Activated CD8-positive, alpha-beta T cell treated with anti-CD3 and anti-CD28 coated beads for 36 hours (primary cell): Measurements from ENCODE around the gene NID1. TPM values are rescaled to one million over a fixed set of nuclear protein-coding genes. Genes with fewer than 3 reads are reported as not detected.

ENCODE experiments used
- ATAC-seq: fragments of 200-7000 bp; cut with Tn5 transposase; one replicate; pipeline ENCODE4 v1.10.0; 2021; ENCODE audit warnings: mild to moderate bottlenecking, moderate library complexity
- CTCF ChIA-PET: fragments of 350-600 bp; sonication (Branson Sonifier 250); formaldehyde crosslinking; loops from one replicate; lab custom pipeline; 2021; ENCODE audit warnings: antibody characterized with exemption; lab: Charles Lee
- POLR2A ChIA-PET: fragments of 350-600 bp; sonication (Branson Sonifier 250); formaldehyde crosslinking; loops from one replicate; lab custom pipeline; 2021; ENCODE audit warnings: antibody characterized with exemption; lab: Charles Lee
- DNase-seq: peaks from one replicate; pipeline ENCODE4 v3.0.0-alpha.2; 2020
- H3K27ac Mint-ChIP-seq: one replicate; pipeline ENCODE4 v1.8.0; 2021; ENCODE audit warnings: mild to moderate bottlenecking, mixed read lengths
- H3K27me3 Mint-ChIP-seq: one replicate; pipeline ENCODE4 v1.8.0; 2021; ENCODE audit warnings: mixed read lengths
- H3K36me3 Mint-ChIP-seq: one replicate; pipeline ENCODE4 v1.8.0; 2021; ENCODE audit warnings: low read depth, mixed read lengths
- H3K4me1 Mint-ChIP-seq: one replicate; pipeline ENCODE4 v1.8.0; 2021; ENCODE audit warnings: low read depth, mixed read lengths
- H3K4me3 Mint-ChIP-seq: one replicate; pipeline ENCODE4 v1.8.0; 2021; ENCODE audit warnings: mild to moderate bottlenecking, moderate library complexity, mixed read lengths
- H3K9me3 Mint-ChIP-seq: one replicate; pipeline ENCODE4 v1.8.0; 2021; ENCODE audit warnings: mixed read lengths
- CTCF ChIP-seq: fragments of 200-600 bp; IDR thresholded peaks from one replicate; pipeline ENCODE4 v1.8.0; 2022; ENCODE audit warnings: antibody characterized with exemption, mild to moderate bottlenecking
- intact Hi-C: fragments of 100-400 bp; cut with micrococcal nuclease; formaldehyde crosslinking; loops from one replicate; pipeline ENCODE4 v1.10.0; 2022
- total RNA-seq, 2 experiments: library from RNA; stranded (reverse); gene quantifications; one replicate each; pipeline ENCODE4 v1.2.3, GENCODE V29; 2021

NID1 gene
- total RNA-seq, 2 experiments from 2014 or later = 0.04 to 0.07 TPM

GRCh38 chr1:235943581-235944114 is 121.2 kb downstream of the NID1 start:
- Mint-ChIP-seq H3K27ac (no peak overlapping the region), H3K9me3 (no peaks in the 10 kb centered on the region), H3K27me3 (no peaks in the 10 kb centered on the region), H3K4me3 (no peak overlapping the region), H3K36me3 (no peaks in the 10 kb centered on the region), H3K4me1 (peaks cover 25% of the 10 kb centered on the region)
- no peak for TF ChIP-seq CTCF
- ChIA-PET POLR2A (interaction anchor here (1.0 kb wide), 1 partner anchor 28 kb away, joined by 3 read pairs; no protein-coding TSS in a partner anchor), CTCF (interaction anchor here (7.7 kb wide), 1 partner anchor 29 kb away, joined by 29 read pairs; no protein-coding TSS in a partner anchor)
- no peak for DNase-seq
- ATAC-seq = no peak
- intact Hi-C loops = no loop called here

GRCh38 chr1:235942979-235943575 is 121.8 kb downstream of the NID1 start:
- Mint-ChIP-seq H3K4me1 (peaks cover 30% of the 10 kb centered on the region), H3K4me3 (no peak overlapping the region), H3K27me3 (no peaks in the 10 kb centered on the region), H3K36me3 (no peaks in the 10 kb centered on the region), H3K27ac (no peak overlapping the region), H3K9me3 (no peaks in the 10 kb centered on the region)
- ChIA-PET CTCF (interaction anchor here (0.8 to 7.7 kb wide), 4 partner anchors 11 to 160 kb away, joined by 3 to 29 read pairs (median 4); no protein-coding TSS in a partner anchor), POLR2A (no interaction called here)
- no peak for DNase-seq
- TF ChIP-seq CTCF = no peak
- intact Hi-C loops = no loop called here
- ATAC-seq = no peak

DNA sequence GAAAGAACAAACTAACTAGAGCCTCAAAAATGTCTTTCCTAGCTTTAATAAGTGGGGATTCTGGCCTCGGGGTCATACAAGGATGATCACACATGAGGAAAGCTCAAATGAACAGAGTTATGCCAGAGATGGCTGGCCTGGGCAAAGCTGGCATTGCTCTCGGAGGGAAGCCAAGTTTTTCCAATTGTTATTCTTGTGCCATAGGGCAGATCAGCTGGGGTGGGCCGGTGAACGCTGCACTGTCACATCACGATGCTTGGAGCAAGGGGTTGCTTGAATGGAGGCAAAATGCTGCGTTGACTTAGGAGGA is 122.3 kb downstream of the NID1 start:
- Mint-ChIP-seq H3K4me1 (peaks cover 31% of the 10 kb centered on the region), H3K27me3 (no peaks in the 10 kb centered on the region), H3K27ac (no peak overlapping the region), H3K36me3 (no peaks in the 10 kb centered on the region), H3K4me3 (no peak overlapping the region), H3K9me3 (no peaks in the 10 kb centered on the region)
- no peak for TF ChIP-seq CTCF
- intact Hi-C loops = no loop called here
- ATAC-seq (no peak), DNase-seq (no peak)
- ChIA-PET CTCF (interaction anchor here (0.8 to 7.7 kb wide), 4 partner anchors 11 to 160 kb away, joined by 3 to 29 read pairs (median 4); no protein-coding TSS in a partner anchor), POLR2A (interaction anchor here (0.6 kb wide), 1 partner anchor 261 kb away, joined by 3 read pairs; no protein-coding TSS in a partner anchor)

DNA sequence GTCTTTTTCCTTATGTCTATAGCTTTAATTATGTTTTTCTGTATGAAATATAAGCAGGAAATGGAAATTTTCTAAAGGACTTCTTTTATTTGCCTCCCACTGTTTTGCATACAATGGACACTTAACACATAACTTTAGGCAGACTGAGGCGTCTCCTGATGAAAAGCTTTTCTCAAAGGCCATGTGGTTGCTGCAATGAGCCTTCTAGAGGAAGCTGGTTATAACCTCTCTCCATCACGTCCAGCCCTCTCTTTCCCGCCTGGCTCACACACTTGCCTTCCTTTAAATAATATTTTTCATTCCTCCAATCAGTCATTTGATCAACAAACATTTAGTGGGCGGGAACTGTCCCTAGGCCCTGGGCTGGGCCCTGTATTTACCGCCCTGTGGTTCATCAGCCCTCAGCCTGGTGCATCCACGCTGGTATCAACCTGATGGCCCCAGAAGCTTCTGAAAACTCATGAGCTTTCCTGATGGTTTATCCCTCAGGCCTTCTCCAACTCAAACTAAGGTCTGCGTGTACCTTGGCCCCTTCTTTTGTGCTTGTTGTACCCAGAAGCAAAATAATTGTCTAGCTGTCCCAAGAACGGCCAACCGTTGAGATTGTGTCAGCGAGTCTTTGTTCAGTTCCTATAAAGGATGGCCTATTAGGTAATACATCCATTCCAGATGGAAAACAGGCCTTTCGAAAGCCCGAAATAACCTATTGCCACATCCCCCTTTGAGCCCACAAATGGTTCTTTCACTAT is 122.8 kb downstream of the NID1 start:
- no peaks in the 10 kb centered on the region for H3K9me3 Mint-ChIP-seq
- no peaks in the 10 kb centered on the region for H3K27me3 Mint-ChIP-seq
- ChIA-PET POLR2A (interaction anchor here (0.6 to 1.4 kb wide), 2 partner anchors 55 to 262 kb away, joined by 3 read pairs; no protein-coding TSS in a partner anchor), CTCF (interaction anchor here (0.8 to 7.7 kb wide), 5 partner anchors 10 to 341 kb away, joined by 3 to 29 read pairs (median 4); no protein-coding TSS in a partner anchor)
- H3K27ac Mint-ChIP-seq = no peak overlapping the region
- peaks cover 36% of the 10 kb centered on the region for H3K4me1 Mint-ChIP-seq
- TF ChIP-seq CTCF = no peak
- H3K4me3 Mint-ChIP-seq = no peak overlapping the region
- intact Hi-C loops = no loop called here
- no peaks in the 10 kb centered on the region for H3K36me3 Mint-ChIP-seq
- ATAC-seq (no peak), DNase-seq (no peak)
